Left renal pelvis (tissue), 4 donors: ENCODE measurements around the gene TKTL1. TPM values are rescaled to one million over a fixed set of nuclear protein-coding genes. Genes with fewer than 3 reads are reported as not detected.

Source experiments
- DNase-seq, 4 donors: peaks; one replicate each; pipeline ENCODE4 v3.0.0-alpha.2; 2013; ENCODE audit warnings: low read depth in 4 of 4, low spot score in 3 of 4
- polyA plus RNA-seq, 4 donors: library from polyadenylated mRNA; unstranded; fragments of 120-200 nt; gene quantifications; one replicate each; pipeline ENCODE4 v1.2.1, GENCODE V29; 2013; ENCODE audit not compliant: insufficient read length in 4 of 4

Gene TKTL1
- polyA plus RNA-seq, 4 donors = 0.22 to 0.33 (median 0.25) TPM

DNA sequence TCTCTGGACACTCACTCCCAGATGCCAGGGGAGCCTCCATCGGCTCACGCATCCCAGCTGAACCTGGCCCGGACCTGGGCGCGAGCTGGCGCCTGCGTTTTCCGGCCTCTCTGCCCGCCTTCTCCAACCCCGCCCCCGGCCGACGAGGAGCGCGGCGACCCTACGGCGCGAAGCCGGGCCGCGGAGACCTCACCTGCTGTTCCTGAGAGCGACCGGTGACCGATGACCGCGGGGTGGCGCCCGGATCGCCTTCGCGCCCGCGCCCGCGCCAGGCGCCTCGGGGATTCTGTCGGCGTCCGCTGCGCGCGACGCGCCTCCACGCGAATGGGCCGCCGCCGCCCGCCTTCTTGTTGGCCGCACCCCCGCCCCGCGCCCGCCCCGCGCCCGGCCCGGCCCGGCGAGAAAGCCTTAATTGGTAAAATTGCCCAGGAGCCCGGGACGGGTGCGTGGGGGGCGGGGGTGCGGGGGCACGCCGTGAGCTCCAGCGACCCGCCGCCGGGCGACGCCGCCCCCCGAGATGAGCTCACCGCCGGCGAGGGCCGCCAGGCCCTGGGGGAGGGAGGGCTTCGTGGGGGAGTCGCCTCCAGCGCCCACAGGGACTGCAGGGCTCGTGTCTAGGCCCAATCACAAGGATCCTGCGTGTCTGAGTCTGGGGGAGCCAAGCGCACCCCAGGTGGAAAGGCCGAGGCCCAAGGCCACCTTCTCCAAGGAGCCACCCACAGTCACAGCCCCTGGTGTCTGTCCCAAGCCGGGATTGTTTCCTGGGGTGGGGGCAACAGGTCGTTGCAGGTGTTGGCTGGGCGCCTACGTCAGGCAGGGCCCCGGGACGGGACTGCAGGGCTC, 78.9 kb downstream of the TKTL1 start, which contains the start of gene FLNA:
FLNA (minus strand) TSS at position 322 of the 843 bp plus-strand sequence. CDS start 3,389 bp downstream, outside the sequence.
- no peak for DNase-seq

DNA sequence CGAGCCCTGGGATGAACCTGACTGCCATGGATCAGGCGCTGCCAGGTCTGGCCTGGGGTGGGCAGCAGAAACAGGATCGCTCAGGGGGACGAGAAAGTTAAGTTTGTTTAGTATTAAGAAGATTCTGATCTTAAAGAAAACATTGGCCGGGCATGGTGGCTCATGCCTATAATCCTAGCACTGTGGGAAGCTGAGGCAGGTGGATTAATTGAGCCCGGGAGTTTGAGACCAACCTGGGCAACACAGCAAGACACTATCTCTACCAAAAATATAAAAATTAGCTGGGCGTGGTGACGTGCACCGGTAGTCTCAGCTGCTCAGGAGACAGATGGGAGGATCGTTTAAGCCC, 79.5 kb downstream of the TKTL1 start:
- DNase-seq = no peak

DNA sequence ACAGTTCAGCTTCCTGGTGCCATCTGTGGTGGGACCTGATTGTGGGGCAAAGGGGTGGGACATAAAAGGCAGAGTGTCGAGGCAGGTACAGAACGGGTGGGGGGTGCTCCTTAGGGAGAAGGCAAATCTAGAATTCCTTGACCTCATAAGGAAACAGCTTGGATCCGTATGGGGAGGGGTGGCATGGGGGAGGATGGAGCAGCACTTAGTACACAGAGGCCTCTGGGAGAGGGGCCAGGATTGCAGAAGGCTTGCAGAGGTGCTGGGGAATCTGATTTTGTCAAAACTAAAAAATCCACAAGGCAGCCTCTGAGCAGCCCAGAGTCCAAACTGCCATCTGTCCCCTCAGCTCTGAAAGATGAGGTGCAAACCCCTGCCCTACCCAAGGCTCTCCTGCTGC, 81.2 kb downstream of the TKTL1 start:
- DNase-seq = no peak

DNA sequence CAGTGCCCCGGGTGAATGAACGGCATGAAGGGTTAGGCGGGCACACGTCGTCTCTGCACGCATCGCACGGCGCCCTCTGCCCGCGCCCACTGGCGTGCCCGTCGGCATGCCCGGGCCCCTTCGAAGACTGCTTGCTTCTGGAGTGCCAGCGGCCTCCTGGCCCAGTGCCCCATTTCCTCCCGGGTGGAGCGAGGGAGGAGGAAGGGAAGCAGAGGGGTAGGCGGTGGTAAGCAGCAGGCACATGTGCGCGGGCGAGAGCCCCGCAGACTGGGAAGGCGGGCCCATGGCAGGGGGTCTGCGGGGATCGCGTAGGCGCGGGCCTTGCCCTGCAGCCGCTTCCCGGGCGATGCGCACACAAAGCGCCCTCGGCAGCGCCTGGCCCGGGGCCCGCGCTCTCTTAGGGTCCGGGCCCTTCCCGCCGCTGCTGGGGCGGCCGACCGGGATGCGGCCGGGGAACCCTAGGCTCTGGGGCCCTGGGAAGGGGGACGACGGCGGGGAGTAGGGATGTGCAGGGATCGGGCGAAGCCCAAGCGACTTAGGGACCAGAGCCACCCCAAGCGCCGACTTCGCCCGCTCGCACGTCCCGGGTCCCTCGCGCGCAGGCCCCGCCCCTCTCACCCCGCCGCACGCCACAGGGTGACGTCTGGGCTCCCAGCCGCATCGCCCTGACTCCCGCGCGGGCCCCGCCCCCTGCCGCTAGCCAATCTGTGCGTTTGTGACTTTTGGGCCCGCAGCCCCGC, 82.6 kb downstream of the TKTL1 start:
- DNase-seq = no peak

DNA sequence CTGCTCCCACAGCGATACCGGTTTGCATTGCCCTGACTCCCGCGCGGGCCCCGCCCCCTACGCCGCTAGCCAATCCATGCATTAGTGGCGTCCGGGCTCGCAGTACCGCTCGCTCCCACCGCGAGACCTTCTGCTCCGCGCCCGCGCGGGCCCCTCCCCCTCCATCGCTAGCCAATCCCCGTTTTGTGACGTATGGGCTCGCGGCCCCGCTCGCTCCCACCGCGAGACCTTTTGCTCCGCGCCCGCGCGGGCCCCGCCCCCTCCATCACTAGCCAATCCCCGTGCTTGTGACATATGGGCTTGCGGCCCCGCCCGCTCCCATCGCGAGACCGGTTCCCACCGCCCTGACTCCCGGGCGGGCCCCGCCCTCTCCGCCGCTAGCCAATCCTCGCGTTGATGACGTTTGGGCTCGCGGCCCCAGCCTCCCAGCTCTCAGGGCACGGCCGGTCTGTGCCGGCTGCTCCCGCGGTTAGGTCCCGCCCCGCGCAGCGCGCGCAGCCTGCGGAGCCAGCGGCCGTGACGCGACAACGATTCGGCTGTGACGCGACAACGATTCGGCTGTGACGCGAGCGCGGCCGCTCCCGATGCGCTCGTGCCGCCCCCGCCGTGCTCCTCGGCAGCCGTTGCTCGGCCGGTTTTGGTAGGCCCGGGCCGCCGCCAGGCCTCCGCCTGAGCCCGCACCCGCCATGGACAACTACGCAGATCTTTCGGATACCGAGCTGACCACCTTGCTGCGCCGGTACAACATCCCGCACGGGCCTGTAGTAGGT, 83.4 kb downstream of the TKTL1 start, which contains the start of gene EMD:
EMD (plus strand) TSS at position 497 of the 770 bp plus-strand sequence; CDS start at position 687, 190 bp downstream.
- peak; percentile 83 to 91 (median 88) for DNase-seq

DNA sequence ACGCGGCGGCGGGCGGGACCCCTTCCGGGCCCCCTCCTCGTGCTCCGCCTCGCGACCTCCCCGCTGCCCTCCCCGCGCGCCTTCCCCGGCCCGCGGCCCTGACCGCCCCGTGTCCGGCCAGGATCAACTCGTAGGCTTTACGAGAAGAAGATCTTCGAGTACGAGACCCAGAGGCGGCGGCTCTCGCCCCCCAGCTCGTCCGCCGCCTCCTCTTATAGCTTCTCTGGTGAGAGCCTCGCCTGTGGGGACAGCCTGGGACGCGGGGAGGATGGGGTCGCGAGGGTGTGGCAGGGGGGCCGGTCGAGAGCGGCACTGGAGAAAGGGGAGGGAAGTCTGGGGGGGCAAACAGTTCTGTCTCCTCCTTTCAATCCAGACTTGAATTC, 84.0 kb downstream of the TKTL1 start:
- no peak for DNase-seq

Other genes with a start within 250 kb of the TKTL1 start
- gene MECP2, start 198.1 kb upstream of the TKTL1 start, polyA plus RNA-seq = 10 to 100 TPM; 23.2 to 31.9 (median 29.7) TPM
- gene OPN1LW, start 151.6 kb upstream of the TKTL1 start, polyA plus RNA-seq = not detected
- not detected for gene OPN1MW, start 113.2 kb upstream of the TKTL1 start, polyA plus RNA-seq
- gene OPN1MW2, start 76.0 kb upstream of the TKTL1 start, polyA plus RNA-seq = not detected
- not detected for gene OPN1MW3, start 38.2 kb upstream of the TKTL1 start, polyA plus RNA-seq
- not detected for gene TEX28, start 671 bp upstream of the TKTL1 start, polyA plus RNA-seq
- gene FLNA, start 78.8 kb downstream of the TKTL1 start, polyA plus RNA-seq = 100 to 1,000 TPM; 390 to 584 (median 487) TPM
- 10 to 100 TPM; 59.5 to 75.9 (median 68.4) TPM for gene EMD, start 83.5 kb downstream of the TKTL1 start, polyA plus RNA-seq
- 1,000 to 10,000 TPM; 2,891 to 3,494 (median 3,187) TPM for gene RPL10, start 102.6 kb downstream of the TKTL1 start, polyA plus RNA-seq
- 10 to 100 TPM; 10.1 to 16.5 (median 12.0) TPM for gene DNASE1L1, start 113.5 kb downstream of the TKTL1 start, polyA plus RNA-seq
- 10 to 100 TPM; 23.9 to 50.8 (median 33.3) TPM for gene TAFAZZIN, start 115.7 kb downstream of the TKTL1 start, polyA plus RNA-seq
- gene ATP6AP1, start 132.9 kb downstream of the TKTL1 start, polyA plus RNA-seq = 100 to 1,000 TPM in 3 of 4 donors, 10 to 100 TPM in 1; 90.0 to 165 (median 151) TPM
- 100 to 1,000 TPM; 120 to 154 (median 127) TPM for gene GDI1, start 141.4 kb downstream of the TKTL1 start, polyA plus RNA-seq
- gene FAM50A, start 148.3 kb downstream of the TKTL1 start, polyA plus RNA-seq = 10 to 100 TPM; 44.1 to 52.3 (median 46.7) TPM
- 10 to 100 TPM; 45.2 to 69.6 (median 53.6) TPM for gene PLXNA3, start 162.5 kb downstream of the TKTL1 start, polyA plus RNA-seq
- gene LAGE3, start 183.5 kb downstream of the TKTL1 start, polyA plus RNA-seq = 10 to 100 TPM; 11.2 to 14.8 (median 12.2) TPM
- gene UBL4A, start 190.8 kb downstream of the TKTL1 start, polyA plus RNA-seq = 10 to 100 TPM; 19.9 to 29.3 (median 27.1) TPM
- gene SLC10A3, start 194.8 kb downstream of the TKTL1 start, polyA plus RNA-seq = 10 to 100 TPM; 17.2 to 21.7 (median 21.0) TPM
- gene FAM3A, start 220.4 kb downstream of the TKTL1 start, polyA plus RNA-seq = 10 to 100 TPM; 25.6 to 43.5 (median 30.7) TPM